Heart left ventricle (tissue), 16 donors: ENCODE data around the gene CETN2. TPM values are rescaled to one million over a fixed set of nuclear protein-coding genes. Genes with fewer than 3 reads are reported as not detected.

ENCODE experiments used
- ATAC-seq, 4 donors: fragments of 200-7000 bp; cut with Tn5 transposase; one replicate each; pipeline ENCODE4 v1.9.1; 2020 to 2022; ENCODE audit warnings: moderate library complexity in 4 of 4, mild to moderate bottlenecking in 3 of 4, moderate number of reproducible peaks in 1 of 4
- DNase-seq, 5 donors: peaks; one replicate each; pipeline ENCODE4 v3.0.0-alpha.2; 2020
- H3K27ac ChIP-seq, 12 donors: fragments of 200-600 bp; sonication (generic) in 4 of 12; one replicate each; pipeline versions ENCODE4 v1.5.0 to v1.8.0; 2016 to 2022; ENCODE audit warnings: mild to moderate bottlenecking in 2 of 12
- H3K27me3 ChIP-seq, 9 donors: fragments of 200-600 bp; sonication (generic) in 2 of 9; one replicate each; pipeline versions ENCODE4 v1.5.1 to v1.8.0; 2016 to 2022; ENCODE audit warnings: mild to moderate bottlenecking in 3 of 9
- H3K36me3 ChIP-seq, 9 donors: fragments of 200-600 bp; sonication (generic) in 2 of 9; one replicate each; pipeline versions ENCODE4 v1.5.0 to v1.8.0; 2018 to 2022; ENCODE audit warnings: mild to moderate bottlenecking in 2 of 9
- H3K4me1 ChIP-seq, 12 donors: fragments of 200-600 bp; sonication (generic) in 4 of 12; one replicate each; pipeline versions ENCODE4 v1.5.0 to v1.8.0; 2016 to 2022; ENCODE audit warnings: mild to moderate bottlenecking in 3 of 12
- H3K4me3 ChIP-seq, 12 donors: fragments of 200-600 bp; sonication (generic) in 4 of 12; one replicate each; pipeline versions ENCODE4 v1.5.0 to v1.8.0; 2017 to 2022; ENCODE audit warnings: mild to moderate bottlenecking in 9 of 12, moderate library complexity in 4 of 12
- H3K9me3 ChIP-seq, 12 donors: fragments of 200-600 bp; sonication (generic) in 4 of 12; one replicate each; pipeline versions ENCODE4 v1.5.0 to v1.8.0; 2016 to 2022; ENCODE audit warnings: mild to moderate bottlenecking in 1 of 12
- CTCF ChIP-seq, 12 donors: fragments of 200-600 bp; sonication (generic) in 4 of 12; IDR thresholded peaks; one replicate each; pipeline versions ENCODE4 v1.5.0 to v1.8.0; 2018 to 2022; ENCODE audit warnings: antibody characterized with exemption in 12 of 12, mild to moderate bottlenecking in 5 of 12
- POLR2A ChIP-seq, 2 donors: fragments of 450-650 bp; IDR thresholded peaks; one replicate each; pipeline ENCODE4 v1.6.1; 2017; ENCODE audit warnings: antibody characterized with exemption in 2 of 2, mild to moderate bottlenecking in 2 of 2, moderate library complexity in 2 of 2
- whole genome bisulfite sequencing, 4 donors: extraction: QIAGEN DNeasy Blood & Tissue Kit in 2 of 4; methylation state at CpG; one replicate each; pipeline versions ENCODE4 v1.1.5 to v1.1.7; 2013 to 2018; 5-methylcytosine and 5-hydroxymethylcytosine counted together
- intact Hi-C, 10 donors: fragments of 100-400 bp; cut with DNase I; formaldehyde crosslinking; loops; one replicate each; pipeline versions ENCODE4 v1.11.1 to v1.14.2; 2022
- long read RNA-seq, 3 donors: library from polyadenylated mRNA; unstranded; transcript quantifications; one replicate each; pipeline ENCODE4 v2.0.0, GENCODE V29; 2020 to 2021
- polyA plus RNA-seq, 2 donors: library from polyadenylated mRNA; stranded (reverse); fragments of 200-250 nt; gene quantifications; one replicate each; pipeline ENCODE4 v1.2.3, GENCODE V29; 2013
- total RNA-seq, 9 donors: library from RNA; depleted of rRNA in 2 of 9; stranded (reverse); fragments of >200 nt in 2 of 9; fragmentation: NEBNext Ultra II Directional in 3 of 9; extraction: Animal tissue kit (Norgen Biotek cat#: 25700) in 3 of 9; gene quantifications; one replicate each; pipeline versions ENCODE4 v1.1.0 to v1.2.4, GENCODE V29; 2016 to 2023
- donor health status: ischemic (EF 13 %, LVEDD 7.1; RV severe dilation, severe dysfunction).
- donor health status: healthy with polysubstance abuse.
- donor health status: DM: no; HTN: yes; CAD: no.
- donor health status: DM: no; HTN: no; CAD: no.
- donor health status: ischemic (EF 25% LVEDD 6.9; RV normal size, moderate dysfunction).
- donor health status: ischemic (EF 25% LVEDD 5.7; RV mildly dilated, moderate dysfunction).
- donor health status: healthy.
- donor health status: DM: yes; HTN: yes; CAD: no.
- donor health status: ischemic (EF 35%, LVEDD 5.7; RV mildly dilated, moderate dysfunction).
- donor health status: nonischemic (EF 11% LVEDD 7.7; RV severe dilation, severe dysfunction).
- donor health status: DM: yes; HTN: yes; CAD: no.
- donor health status: PGD.
- donor health status: ischemic (EF 29% LVEDD 5.4; RV normal size, mild dysfunction).
- donor health status: nonischemic (EF 23%, LVEDD 6.1; RV moderate dilation, normal function).

The CETN2 gene
- total RNA-seq = 10 to 100 TPM; 18.8 to 32.8 (median 24.7) TPM
- polyA plus RNA-seq = 10 to 100 TPM; 27.7 to 37.0 TPM
- long read RNA-seq, donor 1, transcript CETN2-201 (5 exons, 1,454 nt) = major isoform, 16 of 18 reads
- long read RNA-seq, donor 1, partial matches to known transcripts = 2 of 18 reads
- long read RNA-seq, donor 1, other reads (novel, unspliced or antisense) = 0 of 18 reads
- long read RNA-seq, donor 2, transcript CETN2-201 (5 exons, 1,454 nt) = major isoform, 6 of 8 reads
- long read RNA-seq, donor 2, partial matches to known transcripts = 2 of 8 reads
- long read RNA-seq, donor 2, other reads (novel, unspliced or antisense) = 0 of 8 reads
- long read RNA-seq, donor 3, transcript CETN2-201 (5 exons, 1,454 nt) = major isoform, 6 of 7 reads
- long read RNA-seq, donor 3, partial matches to known transcripts = 1 of 7 reads
- long read RNA-seq, donor 3, other reads (novel, unspliced or antisense) = 0 of 7 reads

DNA sequence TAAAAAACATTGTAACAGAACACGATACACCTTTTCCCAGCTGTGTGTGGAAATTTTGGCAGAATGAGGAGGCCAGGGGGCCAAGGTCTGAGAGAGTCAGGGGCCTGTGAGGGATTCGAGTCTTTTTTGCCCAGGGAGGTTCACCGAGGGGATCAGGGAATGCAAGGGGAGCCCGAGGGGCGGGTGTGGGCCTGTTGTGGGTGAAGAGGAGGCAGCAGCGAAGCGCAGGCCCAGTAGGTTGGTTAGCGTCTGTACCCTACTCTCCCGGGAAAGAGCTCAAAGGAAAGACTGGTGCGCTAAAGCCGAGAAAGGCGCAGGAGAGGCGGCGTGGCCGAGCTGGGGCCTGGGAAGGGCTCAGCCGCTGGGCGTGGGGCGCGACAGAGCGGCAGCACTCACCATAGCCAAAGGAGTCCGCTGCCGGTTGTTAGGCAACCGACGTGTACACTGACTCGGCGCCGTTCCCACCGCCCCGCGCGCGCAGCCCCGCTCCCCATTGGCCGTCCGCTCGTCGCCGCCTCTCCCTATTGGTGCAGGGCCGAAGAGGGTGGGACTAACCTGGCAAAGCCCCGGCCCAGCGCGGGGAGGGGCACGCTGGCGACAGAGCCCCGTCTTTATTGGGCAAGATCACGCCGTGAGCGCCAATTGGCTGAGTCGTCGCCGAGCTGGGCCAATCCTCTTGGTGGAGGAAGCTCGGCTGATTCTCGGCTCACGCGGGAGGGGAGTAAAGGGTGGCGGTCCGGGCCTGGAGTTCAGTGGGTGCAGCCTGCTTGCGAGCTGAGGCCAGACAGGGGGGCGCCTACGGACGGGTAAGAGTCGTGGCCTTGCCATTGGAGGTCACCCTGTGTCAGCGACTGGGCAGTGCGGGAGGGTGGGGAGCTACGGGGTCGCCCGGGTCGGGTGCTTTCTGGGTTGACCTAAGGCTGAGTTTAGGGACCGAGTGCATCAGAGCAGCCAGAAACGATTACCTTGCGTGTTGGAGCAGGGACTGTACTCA, at the start of gene CETN2, which contains the start of gene NSDHL:
Gene CETN2 (minus strand): TSS at position 446 of the 994 bp plus-strand sequence. CDS start 47 bp downstream, at position 399.
Gene NSDHL (plus strand): TSS at position 752 of the 994 bp plus-strand sequence. CDS start 15,262 bp downstream, outside the sequence.
- Histone ChIP-seq H3K4me1 (peaks cover 0 to 31% (median 1%) of the 10 kb centered on the region in 12 donors), H3K36me3 (peaks cover 0 to 22% (median 8%) of the 10 kb centered on the region in 9 donors), H3K27ac (peak within 1 kb of the TSS in 11 of 12 donors; percentile 42 to 80 (median 74)), H3K4me3 (peak within 1 kb of the TSS; percentile 39 to 90 (median 70)), H3K9me3 (no peaks in the 10 kb centered on the region), H3K27me3 (peaks cover 0 to 5% (median 0%) of the 10 kb centered on the region in 9 donors)
- WGBS, 4 donors = 0 to 51% (median 20%) methylated on average over 39 to 71 of the region's 71 CpGs
- peak; percentile 99 for ATAC-seq
- intact Hi-C loops = no loop called here
- no peak for TF ChIP-seq CTCF (IDR thresholded peaks at IDR 0.05)
- peak in 1 of 2 donors; percentile 53 for TF ChIP-seq POLR2A (IDR thresholded peaks at IDR 0.05)
- peak; percentile 95 to 97 (median 97) for DNase-seq

DNA sequence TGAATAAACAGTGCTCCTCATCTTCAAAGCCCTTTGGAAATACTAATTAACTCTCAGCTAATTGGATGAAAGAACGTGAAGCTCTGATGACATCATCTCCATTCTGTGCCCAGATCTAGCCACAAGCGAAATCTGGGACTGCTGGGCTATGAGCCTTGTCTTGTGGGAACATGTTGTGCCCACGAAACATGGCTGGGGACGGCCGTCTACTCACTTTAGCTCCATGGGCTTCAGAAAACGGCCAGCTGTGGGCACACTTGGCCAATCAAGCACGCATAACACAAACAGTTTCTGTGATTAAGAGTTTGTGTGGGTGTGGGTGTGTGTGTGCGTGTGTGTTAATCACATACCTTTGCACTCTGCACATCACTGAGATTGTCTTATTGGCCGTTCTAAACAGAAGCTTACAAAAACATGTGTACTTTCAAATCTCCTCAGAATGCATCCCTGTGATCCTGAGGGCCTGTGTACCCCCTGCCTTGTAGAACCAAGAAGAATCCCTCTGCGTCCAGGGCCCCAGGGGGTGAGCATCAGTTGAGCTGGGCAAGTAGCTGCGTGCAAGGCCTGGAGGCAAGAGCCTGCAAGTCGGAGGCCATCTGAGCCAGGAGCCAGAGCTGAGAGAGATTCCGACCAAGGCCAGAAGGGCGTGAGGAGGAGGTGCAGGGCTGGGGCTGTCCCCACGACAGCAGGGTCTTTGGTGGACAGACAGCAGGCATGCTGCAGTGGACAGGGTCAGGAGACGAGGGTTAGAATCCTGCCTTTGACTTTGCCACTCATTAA, 48.6 kb upstream of the CETN2 start:
- no peak for TF ChIP-seq CTCF (IDR thresholded peaks at IDR 0.05)
- no peak for TF ChIP-seq POLR2A (IDR thresholded peaks at IDR 0.05)
- Histone ChIP-seq H3K27ac (no peak overlapping the region), H3K27me3 (peaks cover 0 to 6% (median 0%) of the 10 kb centered on the region in 9 donors), H3K9me3 (no peaks in the 10 kb centered on the region), H3K4me3 (no peak overlapping the region), H3K36me3 (no peaks in the 10 kb centered on the region), H3K4me1 (no peaks in the 10 kb centered on the region)
- intact Hi-C loops = no loop called here
- WGBS, 4 donors = 70 to 88% (median 78%) methylated on average over 16 of the region's 16 CpGs
- no peak for DNase-seq
- no peak for ATAC-seq

DNA sequence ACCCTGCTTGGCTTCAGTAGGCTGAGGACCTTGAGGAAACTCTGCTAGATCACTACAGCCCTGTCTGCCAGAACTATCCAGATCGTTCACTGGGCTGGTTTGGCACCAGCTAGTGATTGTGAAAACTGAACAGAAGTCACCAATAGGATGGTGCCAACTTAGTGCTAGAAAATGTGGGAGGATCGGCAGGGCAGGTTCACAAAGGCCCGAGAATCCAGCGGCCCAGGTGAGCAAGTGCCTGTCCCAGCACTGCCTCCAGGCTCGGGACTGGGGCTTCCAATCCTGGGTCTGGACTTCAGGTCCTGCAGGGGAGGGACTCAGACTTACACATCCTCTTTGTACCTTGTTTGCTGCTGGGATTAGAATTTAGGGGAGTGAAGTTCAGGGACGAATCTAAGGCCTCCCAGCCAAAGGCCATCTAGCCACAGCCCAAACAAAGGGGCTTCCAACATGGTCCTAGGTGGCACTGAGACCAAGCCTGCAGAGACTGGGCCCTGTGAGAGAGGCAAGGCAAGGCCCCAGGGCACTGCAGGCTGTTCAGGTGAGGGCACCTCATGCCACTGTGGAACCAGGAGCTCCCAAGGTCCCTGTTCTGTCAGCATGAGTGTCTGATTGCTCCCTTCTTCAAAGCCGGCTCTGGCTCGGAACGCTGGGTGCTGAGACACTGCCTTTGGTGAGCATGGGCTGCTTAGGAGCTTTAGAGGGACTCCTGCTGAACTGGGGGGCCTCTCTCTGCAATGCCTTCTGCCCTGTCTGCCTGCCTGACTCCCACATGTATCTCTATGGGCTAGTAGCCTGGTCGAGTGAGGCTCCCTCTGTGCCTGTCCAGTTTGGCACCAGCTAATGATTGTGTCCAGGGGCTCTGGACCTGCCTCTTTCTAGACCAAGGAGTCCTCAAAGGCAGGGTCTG, 46.6 kb upstream of the CETN2 start:
- H3K4me1 ChIP-seq = no peaks in the 10 kb centered on the region
- no peak for ATAC-seq
- 77 to 92% (median 86%) methylated on average over 8 to 10 of the region's 10 CpGs for WGBS, 4 donors
- H3K27ac ChIP-seq = no peak overlapping the region
- intact Hi-C loops = no loop called here
- DNase-seq = no peak
- peaks cover 0 to 6% (median 0%) of the 10 kb centered on the region in 9 donors for H3K27me3 ChIP-seq
- H3K4me3 ChIP-seq = no peak overlapping the region
- no peaks in the 10 kb centered on the region for H3K9me3 ChIP-seq
- TF ChIP-seq CTCF (IDR thresholded peaks at IDR 0.05) (no peak), POLR2A (IDR thresholded peaks at IDR 0.05) (no peak)
- no peaks in the 10 kb centered on the region for H3K36me3 ChIP-seq
